Activated T-cell treated with anti-CD3 and anti-CD28 coated beads, Interleukin-2, amount 50 U/mL, for 24 hours (primary cell): Measurements from ENCODE around the gene TMEM95.
A peak's percentile ranks its signal among the peaks of the same experiment; 100 is the strongest.

Experiments used
- DNase-seq: peaks from one replicate; pipeline ENCODE4 v3.0.0-alpha.2; 2020
- H3K27ac Mint-ChIP-seq: 2 replicates; pipeline ENCODE4 v1.8.0; 2020; ENCODE audit warnings: mild to moderate bottlenecking, mixed read lengths
- H3K27me3 Mint-ChIP-seq: 2 replicates; pipeline ENCODE4 v1.8.0; 2020; ENCODE audit warnings: mixed read lengths
- H3K36me3 Mint-ChIP-seq: 2 replicates; pipeline ENCODE4 v1.8.0; 2020; ENCODE audit warnings: low read depth, mixed read lengths
- H3K4me1 Mint-ChIP-seq: 2 replicates; pipeline ENCODE4 v1.8.0; 2020; ENCODE audit warnings: low read depth, mixed read lengths
- H3K4me3 Mint-ChIP-seq: 2 replicates; pipeline ENCODE4 v1.8.0; 2020; ENCODE audit warnings: mild to moderate bottlenecking, moderate library complexity, mixed read lengths
- H3K9me3 Mint-ChIP-seq: 2 replicates; pipeline ENCODE4 v1.8.0; 2020; ENCODE audit warnings: mixed read lengths

Gene TMEM95

DNA sequence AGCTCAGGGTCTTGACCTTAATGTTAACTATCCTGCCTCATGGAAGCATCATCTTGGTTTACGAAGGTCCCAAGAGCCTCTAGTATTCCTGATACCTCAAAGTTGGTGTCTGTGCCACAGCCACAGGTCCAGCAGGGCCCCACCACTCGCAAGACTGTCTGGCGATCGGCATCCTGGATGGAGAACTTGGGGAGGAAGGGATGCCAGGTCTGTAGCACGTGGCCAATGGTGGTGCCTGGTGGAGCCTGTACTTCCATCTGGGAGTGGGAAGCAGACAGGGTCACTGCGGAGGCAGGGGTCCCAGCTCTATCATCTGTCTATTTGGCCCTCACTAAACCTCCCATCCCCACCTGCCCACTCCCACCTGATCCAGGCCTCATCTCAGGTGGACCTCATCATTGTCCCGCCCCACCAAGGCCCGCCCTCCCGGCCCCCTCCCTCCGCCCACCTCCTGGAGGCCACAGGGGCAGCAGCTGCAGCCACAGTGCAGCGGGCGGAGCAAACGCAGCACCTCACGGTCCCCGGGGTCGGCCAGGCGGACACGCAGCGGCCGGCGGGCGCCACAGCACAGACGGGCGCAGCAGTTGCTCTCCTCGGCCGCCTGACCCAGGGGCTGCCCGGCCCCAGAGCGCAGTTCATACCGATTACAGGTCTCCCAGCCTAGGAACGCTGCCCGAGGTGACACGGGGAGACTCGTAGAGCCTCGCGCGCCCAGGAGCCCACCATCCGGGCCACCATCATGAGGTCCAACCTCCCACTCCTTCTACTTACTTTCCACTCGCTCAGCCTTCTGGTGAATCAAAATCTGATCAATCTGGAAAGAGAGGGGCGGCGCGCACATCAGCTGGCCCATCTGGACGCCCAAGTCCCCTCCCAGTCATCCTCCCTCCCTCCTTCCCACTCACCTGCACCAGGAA lies 38.0 kb downstream of the TMEM95 start:
- peak overlapping the region; percentile 97 for H3K4me3 Mint-ChIP-seq
- H3K27ac Mint-ChIP-seq, result peak overlapping the region; percentile 79
- H3K9me3 Mint-ChIP-seq, result no peaks in the 10 kb centered on the region

GRCh38 chr17:7393613-7394451 lies 38.9 kb downstream of the TMEM95 start:
- H3K27me3 Mint-ChIP-seq, result no peaks in the 10 kb centered on the region
- H3K36me3 Mint-ChIP-seq, result peaks cover 50% of the 10 kb centered on the region
- no peak for DNase-seq
- peak overlapping the region; percentile 92 for H3K27ac Mint-ChIP-seq
- H3K4me1 Mint-ChIP-seq, result peaks cover 31% of the 10 kb centered on the region
- H3K9me3 Mint-ChIP-seq, result no peaks in the 10 kb centered on the region
- peak overlapping the region; percentile 97 for H3K4me3 Mint-ChIP-seq

More for the DNA sequence above, 38.0 kb downstream of the TMEM95 start:
- DNase-seq, result no peak
- H3K36me3 Mint-ChIP-seq, result peaks cover 59% of the 10 kb centered on the region
- peaks cover 31% of the 10 kb centered on the region for H3K4me1 Mint-ChIP-seq
- H3K27me3 Mint-ChIP-seq, result no peaks in the 10 kb centered on the region

DNA sequence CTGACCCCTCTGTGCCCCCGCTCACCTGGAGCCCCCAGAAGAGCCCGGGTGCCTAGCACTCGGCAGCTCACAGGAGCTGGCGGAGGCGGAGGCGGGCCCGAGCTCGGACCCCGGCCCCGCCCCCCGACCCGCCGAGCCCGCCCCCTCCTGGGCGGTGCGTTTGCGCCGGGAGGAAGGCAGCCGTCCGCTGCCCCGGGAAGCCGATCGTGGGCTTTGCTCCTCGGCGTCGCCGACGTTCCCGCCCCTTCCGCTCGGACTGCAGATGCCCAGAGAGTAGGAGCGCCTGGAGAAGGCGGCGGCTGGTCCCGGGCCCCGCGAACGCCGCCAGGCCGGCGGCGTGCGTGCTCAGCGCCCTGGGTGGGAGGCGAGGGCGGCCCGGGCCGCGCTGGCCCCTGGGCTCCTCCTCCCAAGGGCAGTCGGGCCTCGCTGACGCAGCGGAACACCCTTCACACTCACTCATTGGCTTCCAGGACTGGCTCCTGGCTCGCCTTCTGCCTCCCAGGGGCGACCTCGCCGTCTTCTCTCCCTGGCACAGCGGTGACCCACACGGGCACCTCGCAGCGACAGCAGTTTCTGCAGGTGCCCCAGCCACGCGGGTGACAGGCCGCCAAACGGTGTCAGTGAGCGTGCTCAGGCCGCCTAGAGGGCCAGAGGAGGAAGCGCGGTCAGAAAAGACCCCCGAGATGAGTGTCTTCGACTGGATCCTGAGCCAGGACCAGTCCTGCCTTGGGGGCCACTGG lies 39.7 kb downstream of the TMEM95 start, which contains the start of gene PLSCR3:
Gene PLSCR3 (minus strand): TSS at position 74 of the 740 bp plus-strand sequence. CDS start 415 bp downstream, outside the sequence.
- Mint-ChIP-seq H3K4me1 (peaks cover 31% of the 10 kb centered on the region), H3K9me3 (no peaks in the 10 kb centered on the region), H3K27me3 (no peaks in the 10 kb centered on the region), H3K4me3 (peak within 1 kb of the TSS; percentile 97), H3K27ac (peak within 1 kb of the TSS; percentile 96), H3K36me3 (peaks cover 42% of the 10 kb centered on the region)
- DNase-seq, result peak; percentile 95

DNA sequence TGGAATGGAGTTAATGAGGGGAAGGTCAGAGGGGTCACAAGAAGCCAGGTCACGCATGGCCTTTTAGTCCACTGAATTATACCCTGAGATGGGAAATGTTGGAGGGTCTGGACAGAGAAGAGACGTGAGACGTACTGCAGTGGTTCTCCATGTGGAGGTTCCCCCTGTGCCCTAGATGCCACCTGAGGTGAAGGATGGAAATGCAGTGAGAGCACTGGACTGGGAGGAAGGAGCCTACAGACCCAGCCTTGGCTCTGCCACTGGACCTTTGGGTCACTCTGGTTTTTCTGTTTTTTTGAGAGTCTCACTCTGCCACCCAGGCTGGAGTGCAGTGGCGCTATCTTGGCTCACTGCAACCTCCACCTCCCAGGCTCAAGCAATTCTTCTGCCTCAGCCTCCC lies 41.2 kb downstream of the TMEM95 start:
- no peak overlapping the region for H3K27ac Mint-ChIP-seq
- no peak for DNase-seq
- H3K4me1 Mint-ChIP-seq, result peaks cover 28% of the 10 kb centered on the region
- peaks cover 27% of the 10 kb centered on the region for H3K36me3 Mint-ChIP-seq
- H3K4me3 Mint-ChIP-seq, result peak overlapping the region; percentile 4
- no peaks in the 10 kb centered on the region for H3K9me3 Mint-ChIP-seq
- H3K27me3 Mint-ChIP-seq, result no peaks in the 10 kb centered on the region

DNA sequence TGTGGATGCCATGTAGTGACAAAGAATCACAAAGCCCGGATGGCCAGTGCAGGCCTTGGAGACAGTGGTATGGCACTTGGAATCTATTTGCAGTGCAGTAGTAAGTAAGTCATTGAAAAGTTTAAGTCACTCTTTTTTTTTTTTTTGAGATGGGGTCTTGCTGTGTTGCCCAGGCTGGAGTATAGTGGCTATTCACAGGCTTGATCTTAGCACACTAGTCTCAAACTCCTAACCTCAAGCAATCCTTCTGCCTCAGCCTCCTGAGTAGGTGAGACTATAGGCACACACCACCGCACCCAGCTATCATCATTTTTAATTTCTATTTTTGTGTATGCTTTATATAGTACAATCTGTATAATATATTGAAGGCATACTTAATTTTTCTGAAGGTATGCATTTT lies 43.7 kb downstream of the TMEM95 start:
- H3K4me1 Mint-ChIP-seq, result peaks cover 17% of the 10 kb centered on the region
- H3K27ac Mint-ChIP-seq, result no peak overlapping the region
- no peak for DNase-seq
- H3K4me3 Mint-ChIP-seq, result no peak overlapping the region
- peaks cover 16% of the 10 kb centered on the region for H3K36me3 Mint-ChIP-seq
- no peaks in the 10 kb centered on the region for H3K27me3 Mint-ChIP-seq
- H3K9me3 Mint-ChIP-seq, result no peaks in the 10 kb centered on the region

- DNase-seq, result peak; percentile 52
- H3K4me3 Mint-ChIP-seq, result peak overlapping the region; percentile 92
- H3K36me3 Mint-ChIP-seq, result peaks cover 11% of the 10 kb centered on the region
- peaks cover 16% of the 10 kb centered on the region for H3K4me1 Mint-ChIP-seq
- H3K9me3 Mint-ChIP-seq, result no peaks in the 10 kb centered on the region
- peak overlapping the region; percentile 98 for H3K27ac Mint-ChIP-seq
- peaks cover 8% of the 10 kb centered on the region for H3K27me3 Mint-ChIP-seq
Observed at GRCh38 chr17:7403043-7403726, 48.2 kb downstream of the TMEM95 start.

GRCh38 chr17:7403727-7403976 lies 48.7 kb downstream of the TMEM95 start:
- Mint-ChIP-seq H3K27ac (peak overlapping the region; percentile 98), H3K4me1 (peaks cover 18% of the 10 kb centered on the region), H3K9me3 (no peaks in the 10 kb centered on the region), H3K27me3 (peaks cover 8% of the 10 kb centered on the region), H3K4me3 (peak overlapping the region; percentile 92), H3K36me3 (peaks cover 11% of the 10 kb centered on the region)
- DNase-seq, result no peak

- Mint-ChIP-seq H3K4me3 (peak within 1 kb of the TSS; percentile 92), H3K36me3 (peaks cover 11% of the 10 kb centered on the region), H3K4me1 (peaks cover 20% of the 10 kb centered on the region), H3K9me3 (no peaks in the 10 kb centered on the region), H3K27ac (peak within 1 kb of the TSS; percentile 98), H3K27me3 (peaks cover 8% of the 10 kb centered on the region)
- peak; percentile 92 for DNase-seq
Observed at GRCh38 chr17:7403977-7404736, 49.2 kb downstream of the TMEM95 start, which contains the start of gene TMEM256. Gene TMEM256, minus strand, starts transcription at chr17:7404097. Its CDS starts 13 bp downstream, at chr17:7404084.

- peak overlapping the region; percentile 92 for H3K4me3 Mint-ChIP-seq
- H3K27me3 Mint-ChIP-seq, result peaks cover 8% of the 10 kb centered on the region
- no peaks in the 10 kb centered on the region for H3K9me3 Mint-ChIP-seq
- H3K4me1 Mint-ChIP-seq, result peaks cover 18% of the 10 kb centered on the region
- peaks cover 11% of the 10 kb centered on the region for H3K36me3 Mint-ChIP-seq
- peak overlapping the region; percentile 98 for H3K27ac Mint-ChIP-seq
- no peak for DNase-seq
Observed at GRCh38 chr17:7404737-7405349, 49.9 kb downstream of the TMEM95 start.

DNA sequence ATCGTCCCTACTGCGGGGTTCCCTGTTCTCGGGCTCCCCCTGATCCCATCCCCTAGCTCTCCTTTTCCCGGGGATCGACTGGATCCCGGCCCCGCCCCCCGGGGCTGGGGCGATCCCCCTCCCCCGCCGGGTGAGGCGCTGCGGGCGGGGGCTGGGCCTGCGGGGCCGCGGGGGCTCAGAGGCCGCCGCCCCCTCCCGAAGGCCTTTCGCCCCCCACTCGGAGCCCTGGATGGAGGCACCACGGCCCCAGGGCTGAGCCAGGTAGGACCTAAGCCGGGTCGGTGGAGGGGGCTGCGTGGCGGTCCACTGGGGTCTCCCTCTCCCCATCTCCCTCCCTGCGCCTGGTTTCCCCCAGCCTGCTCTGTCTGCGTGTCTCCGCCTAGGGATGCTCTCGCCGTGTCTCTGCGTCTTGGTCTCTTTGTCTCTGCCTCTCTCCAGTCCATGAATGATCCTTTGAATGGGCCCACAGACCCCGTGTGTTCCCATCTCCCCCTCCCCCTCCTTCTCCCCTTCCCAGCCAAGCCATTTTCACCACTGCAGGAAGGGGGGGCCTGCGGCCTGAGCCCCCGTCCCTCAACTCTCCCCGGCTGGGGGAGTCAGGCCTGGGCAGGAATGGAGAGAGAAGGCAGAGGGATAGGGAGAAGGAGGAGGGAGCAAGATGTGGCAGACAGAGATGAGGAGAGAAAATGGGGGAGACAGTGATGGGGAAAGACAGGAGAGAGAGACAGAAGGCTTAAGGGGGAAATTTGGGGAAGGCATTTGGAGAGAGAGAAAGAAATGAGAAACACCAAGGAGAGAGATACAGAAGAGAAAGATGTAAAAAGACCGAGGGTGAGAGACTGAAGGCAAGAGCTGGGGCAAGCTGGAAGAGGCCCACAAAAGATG lies 50.6 kb downstream of the TMEM95 start:
- no peaks in the 10 kb centered on the region for H3K9me3 Mint-ChIP-seq
- H3K27me3 Mint-ChIP-seq, result peaks cover 8% of the 10 kb centered on the region
- H3K27ac Mint-ChIP-seq, result peak overlapping the region; percentile 78
- H3K4me3 Mint-ChIP-seq, result peak overlapping the region; percentile 76
- peaks cover 11% of the 10 kb centered on the region for H3K36me3 Mint-ChIP-seq
- no peak for DNase-seq
- peaks cover 17% of the 10 kb centered on the region for H3K4me1 Mint-ChIP-seq

DNA sequence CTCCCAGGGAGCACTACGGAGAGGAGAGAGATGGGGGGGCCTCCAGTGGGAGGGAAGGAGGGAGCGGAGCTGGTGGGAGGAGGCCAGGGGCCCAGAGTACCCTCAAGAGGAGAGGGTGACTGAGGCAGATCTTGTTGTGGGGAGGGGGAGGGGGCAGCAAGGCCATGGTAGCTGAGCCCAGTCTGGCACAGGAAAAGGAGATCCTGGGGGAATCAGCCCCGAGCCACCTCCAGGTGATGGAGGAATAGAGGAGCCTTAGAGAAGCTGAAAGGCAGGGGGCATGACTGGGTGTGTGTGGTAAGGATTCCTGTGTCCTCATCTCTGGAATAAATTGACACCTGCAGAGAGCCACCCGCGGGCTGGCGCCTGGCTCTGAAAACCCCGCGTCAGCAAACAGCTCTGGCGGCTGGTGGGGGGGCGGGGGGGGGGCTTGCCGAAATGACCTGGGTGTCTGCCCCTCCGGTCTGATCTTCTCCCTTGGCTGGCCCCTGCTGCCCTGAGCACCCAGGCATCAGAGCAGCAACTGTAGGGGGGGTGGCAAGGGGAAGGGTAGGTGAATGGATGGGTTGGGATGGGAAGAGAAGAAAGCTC lies 51.4 kb downstream of the TMEM95 start:
- peak overlapping the region; percentile 25 for H3K4me3 Mint-ChIP-seq
- peaks cover 8% of the 10 kb centered on the region for H3K27me3 Mint-ChIP-seq
- peaks cover 11% of the 10 kb centered on the region for H3K36me3 Mint-ChIP-seq
- H3K9me3 Mint-ChIP-seq, result no peaks in the 10 kb centered on the region
- no peak for DNase-seq
- peaks cover 17% of the 10 kb centered on the region for H3K4me1 Mint-ChIP-seq
- no peak overlapping the region for H3K27ac Mint-ChIP-seq
